Measurements from ENCODE around the gene SENP5. TPM values are rescaled to one million over a fixed set of nuclear protein-coding genes. Genes with fewer than 3 reads are reported as not detected.

Gene SENP5, protein sequence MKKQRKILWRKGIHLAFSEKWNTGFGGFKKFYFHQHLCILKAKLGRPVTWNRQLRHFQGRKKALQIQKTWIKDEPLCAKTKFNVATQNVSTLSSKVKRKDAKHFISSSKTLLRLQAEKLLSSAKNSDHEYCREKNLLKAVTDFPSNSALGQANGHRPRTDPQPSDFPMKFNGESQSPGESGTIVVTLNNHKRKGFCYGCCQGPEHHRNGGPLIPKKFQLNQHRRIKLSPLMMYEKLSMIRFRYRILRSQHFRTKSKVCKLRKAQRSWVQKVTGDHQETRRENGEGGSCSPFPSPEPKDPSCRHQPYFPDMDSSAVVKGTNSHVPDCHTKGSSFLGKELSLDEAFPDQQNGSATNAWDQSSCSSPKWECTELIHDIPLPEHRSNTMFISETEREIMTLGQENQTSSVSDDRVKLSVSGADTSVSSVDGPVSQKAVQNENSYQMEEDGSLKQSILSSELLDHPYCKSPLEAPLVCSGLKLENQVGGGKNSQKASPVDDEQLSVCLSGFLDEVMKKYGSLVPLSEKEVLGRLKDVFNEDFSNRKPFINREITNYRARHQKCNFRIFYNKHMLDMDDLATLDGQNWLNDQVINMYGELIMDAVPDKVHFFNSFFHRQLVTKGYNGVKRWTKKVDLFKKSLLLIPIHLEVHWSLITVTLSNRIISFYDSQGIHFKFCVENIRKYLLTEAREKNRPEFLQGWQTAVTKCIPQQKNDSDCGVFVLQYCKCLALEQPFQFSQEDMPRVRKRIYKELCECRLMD
- total RNA-seq = 62.1 and 62.7 TPM in 2 replicates

DNA sequence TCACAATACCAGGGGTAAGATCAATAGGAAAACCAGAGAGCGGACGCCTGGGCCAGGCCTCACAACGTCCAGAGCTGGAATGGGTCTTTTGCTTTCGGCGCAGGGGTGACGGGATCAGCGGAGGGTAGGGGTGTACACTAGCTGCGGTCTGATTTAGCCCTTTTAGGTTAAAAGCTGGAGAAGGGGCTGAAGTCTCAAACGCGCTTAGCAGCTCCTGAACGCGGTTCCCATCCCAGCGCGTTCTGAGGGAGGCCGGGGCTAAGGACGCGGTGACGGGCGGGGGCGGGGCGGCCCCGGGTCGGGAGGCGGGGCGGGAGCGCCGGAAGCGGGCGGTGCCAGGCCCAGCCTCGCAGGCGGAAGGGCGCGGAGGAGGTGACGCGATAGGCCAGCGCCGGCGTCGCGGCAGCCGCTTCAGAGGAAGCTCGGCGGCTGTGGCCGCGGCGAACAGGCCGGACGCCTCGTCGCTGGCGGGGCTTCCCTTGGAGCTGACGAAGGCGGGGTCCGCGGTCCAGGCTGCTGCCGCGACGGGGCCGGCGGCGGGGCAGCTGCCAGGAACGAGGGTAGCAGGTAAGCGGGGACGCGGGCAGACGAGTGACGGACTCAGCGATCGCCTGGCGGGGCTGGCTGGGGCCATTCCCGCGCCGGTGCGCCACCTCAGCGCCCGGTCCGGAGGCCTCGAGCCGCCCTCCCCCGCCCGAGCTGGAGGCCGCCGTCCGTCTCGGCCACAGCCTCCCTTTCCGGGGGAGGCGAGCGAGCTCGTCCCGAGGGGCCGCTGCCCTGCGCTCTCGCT lies at the start of gene SENP5:
SENP5 (plus strand) TSS at position 414 of the 790 bp plus-strand sequence. CDS start 17,262 bp downstream, outside the sequence.

DNA sequence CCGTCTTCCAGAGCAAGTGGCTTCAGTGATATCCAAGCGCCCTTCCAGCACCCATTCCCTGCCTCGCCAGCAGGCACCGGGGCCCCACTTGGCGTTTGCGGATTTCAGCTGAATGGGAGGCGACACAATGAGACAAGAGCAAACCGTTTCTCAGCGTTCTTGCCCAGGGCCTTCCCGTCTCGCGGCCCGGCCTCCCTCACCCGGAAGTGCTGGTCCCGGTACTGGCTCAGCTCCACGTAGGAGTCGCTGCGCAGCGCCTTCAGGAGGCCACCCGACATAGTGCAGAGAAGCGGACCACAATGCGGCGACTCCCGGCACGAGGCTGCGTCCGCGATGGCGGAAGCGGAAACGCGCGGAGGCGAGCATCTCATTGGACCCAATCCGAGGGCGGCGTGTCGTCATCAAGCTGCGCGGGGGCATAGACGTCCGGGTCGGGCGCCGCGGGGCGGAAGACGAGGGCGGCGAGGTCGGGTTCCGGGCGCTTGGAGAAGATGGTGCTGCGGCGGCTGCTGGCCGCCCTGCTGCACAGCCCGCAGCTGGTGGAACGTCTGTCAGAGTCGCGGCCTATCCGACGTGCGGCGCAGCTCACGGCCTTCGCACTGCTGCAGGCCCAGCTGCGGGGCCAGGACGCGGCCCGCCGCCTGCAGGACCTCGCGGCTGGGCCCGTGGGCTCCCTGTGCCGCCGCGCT lies 74.7 kb downstream of the SENP5 start, which contains the start of gene NCBP2:
NCBP2 (minus strand) TSS at position 303 of the 689 bp plus-strand sequence; CDS start at position 278, 25 bp downstream.

DNA sequence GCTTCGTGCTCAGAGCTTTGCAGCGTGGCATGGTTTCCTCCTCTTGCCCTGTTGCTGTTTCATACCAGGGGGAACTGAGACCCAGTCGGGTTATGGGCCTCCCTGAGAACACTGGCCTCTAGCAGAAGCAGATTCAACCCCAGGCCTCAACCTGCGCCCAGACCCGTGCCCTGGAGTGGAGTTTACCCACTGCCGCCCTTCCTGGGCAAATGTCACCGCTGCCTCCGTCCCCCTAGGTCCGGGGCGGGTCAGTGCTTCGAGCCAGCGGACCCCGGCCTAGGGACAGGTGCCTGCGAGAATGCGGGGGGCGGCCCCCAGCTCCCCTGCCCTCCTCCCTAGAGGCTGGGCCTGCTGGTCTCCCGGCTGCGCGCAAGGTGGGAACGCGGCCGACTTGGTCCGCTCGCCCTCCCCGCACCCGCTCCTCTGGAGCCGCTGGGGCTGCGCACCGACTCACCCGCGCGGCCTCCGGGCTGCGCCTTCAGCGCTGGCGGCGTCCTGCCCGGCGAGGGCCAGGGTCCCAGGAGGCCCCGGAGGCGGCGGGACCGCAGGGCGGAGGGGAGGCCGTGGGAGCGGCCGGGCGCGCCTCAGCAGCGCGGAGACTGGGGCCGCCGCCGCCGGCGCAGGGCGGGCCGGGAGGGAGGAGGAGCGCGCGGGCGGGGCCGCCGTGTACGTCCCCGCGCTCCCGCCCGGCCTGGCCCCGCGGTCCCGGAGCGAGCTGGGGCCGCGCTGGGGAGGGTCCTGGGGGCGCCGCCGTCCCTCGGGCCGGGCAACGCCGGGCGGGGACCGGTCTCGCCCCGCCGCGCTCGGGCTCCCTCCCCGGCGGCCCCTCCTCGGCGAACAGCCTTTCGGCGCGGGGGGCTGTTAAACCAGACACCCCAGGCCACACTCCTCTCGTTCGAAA lies 100.8 kb downstream of the SENP5 start, which contains the start of gene PIGZ:
PIGZ (minus strand) TSS at position 601 of the 901 bp plus-strand sequence. CDS start 16,802 bp downstream, outside the sequence.

Other genes starting within 250 kb of the SENP5 start
- 0.30 and 1.2 TPM in 2 replicates for gene NRROS, start 228.2 kb upstream of the SENP5 start, total RNA-seq
- gene CEP19, start 155.7 kb upstream of the SENP5 start, total RNA-seq = 2.5 and 5.0 TPM in 2 replicates
- gene PIGX, start 155.5 kb upstream of the SENP5 start, total RNA-seq = 23.0 and 29.4 TPM in 2 replicates
- 48.4 and 113 TPM in 2 replicates for gene PAK2, start 128.1 kb upstream of the SENP5 start, total RNA-seq
- gene NCBP2, start 74.6 kb downstream of the SENP5 start, total RNA-seq = 82.3 and 101 TPM in 2 replicates
- 2.7 and 3.0 TPM in 2 replicates for gene PIGZ, start 100.9 kb downstream of the SENP5 start, total RNA-seq
- gene MELTF, start 161.9 kb downstream of the SENP5 start, total RNA-seq = 9.8 and 12.5 TPM in 2 replicates

Measured in smooth muscle cell of the umbilical artery (primary cell).